HepG2 (cell line): ENCODE measurements around the gene NAV2. TPM values are rescaled to one million over a fixed set of nuclear protein-coding genes. Genes with fewer than 3 reads are reported as not detected.

Source experiments
- ATAC-seq: fragments of 200-7000 bp; cut with Tn5 transposase; 3 replicates; pipeline ENCODE4 v1.9.1; 2020; ENCODE audit warnings: mild to moderate bottlenecking, moderate library complexity
- BruUV-seq: library from RNA; stranded (reverse); fragments of 400-500 nt; replicated peaks from 2 replicates; lab custom pipeline; 2021; lab: Mats Ljungman, UMichigan
- CTCF ChIA-PET: fragments of 300-600 bp; formaldehyde crosslinking; extraction: SDS; loops from one replicate; lab custom pipeline; 2021; ENCODE audit warnings: low total read pairs, inconsistent platforms, low intra/inter-chr PET ratio; lab: Yijun Ruan, JAX
- POLR2A ChIA-PET: fragments of 350-600 bp; sonication (Branson Sonifier 250); formaldehyde crosslinking; loops from one replicate; lab custom pipeline; 2020; ENCODE audit warnings: antibody characterized with exemption, inconsistent platforms; lab: Yijun Ruan, JAX
- DNase-seq: peaks from one replicate; pipeline ENCODE4 v3.0.0-alpha.2; 2015; ENCODE audit warnings: low spot score
- FAIRE-seq: peaks from 3 replicates; lab custom pipeline; 2011; peaks lifted over from hg19 to GRCh38; lab: Jason Lieb, UNC
- H2AFZ ChIP-seq: one replicate; pipeline ENCODE4 v1.6.1; 2011; ENCODE audit warnings: low read length, inconsistent platforms
- H3K27ac ChIP-seq: fragments of 300-600 bp; 3 replicates; pipeline ENCODE4 v1.8.0; 2011; ENCODE audit warnings: mixed run types, mild to moderate bottlenecking, mixed read lengths, low read length, inconsistent platforms; ENCODE audit not compliant: insufficient read depth; ENCODE audit errors: extremely low read length
- H3K27me3 ChIP-seq, 2 experiments: fragments of 200-600 bp in 1 of 2; 2 replicates in 1 of 2; 3 replicates in 1 of 2; pipeline versions ENCODE4 v1.6.0 to v1.8.0; 2011; ENCODE audit warnings: low read length in 2 of 2, mild to moderate bottlenecking in 2 of 2, moderate library complexity in 2 of 2, inconsistent platforms in 1 of 2; ENCODE audit not compliant: insufficient read depth in 2 of 2, control insufficient read depth in 1 of 2
- H3K36me3 ChIP-seq, 2 experiments: fragments of 200-600 bp in 1 of 2; replicated peaks in 1 of 2; 2 replicates in 1 of 2; 3 replicates in 1 of 2; pipeline versions ENCODE4 v1.5.1 to v1.8.0; 2011; ENCODE audit warnings: low read length in 2 of 2, inconsistent platforms in 1 of 2; ENCODE audit not compliant: insufficient read depth in 2 of 2, control insufficient read depth in 1 of 2
- H3K4me1 ChIP-seq: 2 replicates; pipeline ENCODE4 v1.5.1; 2012; ENCODE audit warnings: low read length, inconsistent platforms; ENCODE audit not compliant: insufficient read depth
- H3K4me2 ChIP-seq: 2 replicates; pipeline ENCODE4 v1.6.0; 2011; ENCODE audit warnings: low read depth, low read length, inconsistent platforms
- H3K4me3 ChIP-seq, 3 experiments: fragments of 200-600 bp in 1 of 3; sonication (generic), shearing (Covaris generic) in 1 of 3; replicated peaks in 1 of 3; 2 replicates each; pipeline ENCODE4 v1.5.1; 2011 to 2016; ENCODE audit warnings: low read length in 3 of 3, inconsistent platforms in 2 of 3, low read depth in 2 of 3, mild to moderate bottlenecking in 2 of 3, control low read depth in 1 of 3, mixed read lengths in 1 of 3; ENCODE audit not compliant: insufficient read depth in 1 of 3
- H3K79me2 ChIP-seq: one replicate; pipeline ENCODE4 v1.6.1; 2011; ENCODE audit warnings: low read length, inconsistent platforms; ENCODE audit not compliant: insufficient read depth
- H3K9ac ChIP-seq: 2 replicates; pipeline ENCODE4 v1.6.0; 2011; ENCODE audit warnings: mild to moderate bottlenecking, low read depth, low read length, inconsistent platforms; ENCODE audit not compliant: insufficient read depth
- H3K9me3 ChIP-seq: 2 replicates; pipeline ENCODE4 v1.5.1; 2012; ENCODE audit warnings: mild to moderate bottlenecking, low read length
- H4K20me1 ChIP-seq: 2 replicates; pipeline ENCODE4 v1.6.0; 2011; ENCODE audit warnings: inconsistent platforms, mild to moderate bottlenecking, low read length, moderate library complexity; ENCODE audit not compliant: insufficient read depth
- ATF7-NPFF ChIP-seq: sonication (generic); formaldehyde crosslinking; IDR thresholded peaks from 2 replicates; pipeline ENCODE4 v1.8.1; 2023; ENCODE audit warnings: mild to moderate bottlenecking, low read depth, missing genetic modification reagents, moderate library complexity
- ELF4 ChIP-seq: sonication (generic); formaldehyde crosslinking; IDR thresholded peaks from 2 replicates; pipeline ENCODE4 v1.5.0; 2020; ENCODE audit warnings: missing genetic modification reagents, mild to moderate bottlenecking, moderate library complexity, borderline replicate concordance
- HMG20B ChIP-seq: conservative IDR thresholded peaks from 2 replicates; pipeline ENCODE4 v1.6.1; 2016; ENCODE audit warnings: missing genetic modification reagents, missing compliant biosample characterization
- KDM3A ChIP-seq: IDR thresholded peaks from 2 replicates; pipeline ENCODE4 v1.6.1; 2018; ENCODE audit warnings: low read depth, missing compliant biosample characterization
- MED1 ChIP-seq: sonication (generic); formaldehyde crosslinking; IDR thresholded peaks from 2 replicates; pipeline ENCODE4 v1.4.0; 2020; ENCODE audit warnings: missing genetic modification reagents
- NCOR1 ChIP-seq: fragments of 200-600 bp; sonication (generic); IDR thresholded peaks from 2 replicates; pipeline ENCODE4 v1.7.0; 2017; ENCODE audit warnings: antibody characterized with exemption, low read length, borderline replicate concordance
- NFAT5 ChIP-seq: sonication (generic); formaldehyde crosslinking; IDR thresholded peaks from 2 replicates; pipeline ENCODE4 v1.4.0; 2020; ENCODE audit warnings: missing genetic modification reagents
- PHF8 ChIP-seq: sonication (generic); formaldehyde crosslinking; IDR thresholded peaks from 2 replicates; pipeline ENCODE4 v1.5.0; 2020; ENCODE audit warnings: missing genetic modification reagents
- RELA ChIP-seq: sonication (generic); formaldehyde crosslinking; IDR thresholded peaks from 2 replicates; pipeline ENCODE4 v1.4.0; 2020; ENCODE audit warnings: missing genetic modification reagents
- SMAD9 ChIP-seq: sonication (generic); formaldehyde crosslinking; IDR thresholded peaks from 2 replicates; pipeline ENCODE4 v1.5.1; 2020; ENCODE audit warnings: mild to moderate bottlenecking, missing genetic modification reagents
- SRSF9 ChIP-seq: fragments of 200-400 bp; formaldehyde crosslinking; IDR thresholded peaks from 2 replicates; pipeline ENCODE4 v1.6.1; 2018; ENCODE audit warnings: borderline replicate concordance, mild to moderate bottlenecking, low read depth, low read length; ENCODE audit not compliant: insufficient read depth, poor library complexity, severe bottlenecking
- ZNF136 ChIP-seq: sonication (generic); formaldehyde crosslinking; IDR thresholded peaks from 2 replicates; pipeline ENCODE4 v1.8.1; 2022; ENCODE audit warnings: low read depth, mild to moderate bottlenecking, moderate library complexity, missing genetic modification reagents
- ZNF282 ChIP-seq: fragments of 450-650 bp; IDR thresholded peaks from 2 replicates; pipeline ENCODE4 v1.6.1; 2018; ENCODE audit not compliant: partially characterized antibody
- ZNF549 ChIP-seq: sonication (generic); formaldehyde crosslinking; IDR thresholded peaks from 2 replicates; pipeline ENCODE4 v1.5.0; 2020; ENCODE audit warnings: missing genetic modification reagents
- ZNF660 ChIP-seq: sonication (generic); formaldehyde crosslinking; IDR thresholded peaks from 2 replicates; pipeline ENCODE4 v1.5.1; 2020; ENCODE audit warnings: mild to moderate bottlenecking, low read depth, missing genetic modification reagents, borderline replicate concordance
- ZNF772 ChIP-seq: sonication (generic); formaldehyde crosslinking; IDR thresholded peaks from 2 replicates; pipeline ENCODE4 v1.5.0; 2020; ENCODE audit warnings: mild to moderate bottlenecking, missing genetic modification reagents
- WGBS: methylation state at CpG from one replicate; pipeline ENCODE4 v1.1.6; 2017; ENCODE audit warnings: low lambda C conversion rate; 5-methylcytosine and 5-hydroxymethylcytosine counted together
- in situ Hi-C: cut with HindIII; loops from 2 replicates; pipeline ENCODE4 v1.10.0; 2017; ENCODE audit warnings: low pct_unique_long_range_greater_than_20kb; ENCODE audit not compliant: extremely low pct_ligation_motif_present
- intact Hi-C: fragments of 100-400 bp; cut with micrococcal nuclease; formaldehyde crosslinking; loops from one replicate; pipeline ENCODE4 v1.10.0; 2022; ENCODE audit not compliant: unreplicated experiment
- polyA plus RNA-seq, 8 experiments: library from polyadenylated mRNA; depleted of rRNA in 3 of 8; stranded (reverse) in 7 of 8; unstranded in 1 of 8; fragments of >200 nt; fragmentation: Illumina TruSeq in 4 of 8; extraction: Trizol in 4 of 8; gene quantifications; 2 replicates each; pipeline versions ENCODE4 v1.2.1 to v1.2.3, GENCODE V29; 2011 to 2016; ENCODE audit warnings: low read depth in 4 of 8, missing spikeins in 1 of 8, mixed read lengths in 1 of 8; ENCODE audit not compliant: insufficient read depth in 1 of 8
- total RNA-seq, 5 experiments: library from RNA; depleted of rRNA; stranded (reverse); fragments of >200 nt; fragmentation: Illumina TruSeq; extraction: Trizol; gene quantifications; 2 replicates each; pipeline ENCODE4 v1.2.3, GENCODE V29; 2016; ENCODE audit warnings: low read depth in 1 of 5
- TF ChIP-seq, protein P1 (sequence below): sonication (generic); formaldehyde crosslinking; IDR thresholded peaks from 2 replicates; pipeline ENCODE4 v1.4.0; 2020; ENCODE audit warnings: mild to moderate bottlenecking, missing genetic modification reagents, borderline replicate concordance
- TF ChIP-seq, protein P2 (sequence below): sonication (generic); formaldehyde crosslinking; IDR thresholded peaks from 2 replicates; pipeline ENCODE4 v1.8.0; 2022; ENCODE audit warnings: low read depth, missing genetic modification reagents

NAV2 gene
- total and polyA plus RNA-seq, 2 of the 13 experiments (the other 11 are each of a cell fraction or from before 2014, with no cell fraction given), result 9.3 to 34.6 TPM

GRCh38 chr11:19887842-19888241 is 175.2 kb downstream of the NAV2 start:
- Histone ChIP-seq H3K79me2 (no peaks in the 10 kb centered on the region), H3K9me3 (no peaks in the 10 kb centered on the region), H4K20me1 (no peaks in the 10 kb centered on the region), H3K4me1 (no peaks in the 10 kb centered on the region), H3K9ac (no peak overlapping the region), H3K27me3 (peaks cover 0 to 41% of the 10 kb centered on the region in 2 experiments; a peak in 4 of 5 replicates), H3K36me3 (no peaks in the 10 kb centered on the region), H3K4me3 (no peak overlapping the region), H3K4me2 (no peak overlapping the region), H3K27ac (no peak overlapping the region), H2AFZ (no peak overlapping the region)
- 3% methylated on average over 10 of the region's 10 CpGs for WGBS
- DNase-seq (no peak), FAIRE-seq (no peak), ATAC-seq (no peak)
- ChIA-PET CTCF (no interaction called here), POLR2A (no interaction called here)
- no TSS peak for BruUV-seq
- in situ Hi-C loops, result no loop called here
- intact Hi-C loops, result no loop called here
- no peak for TF ChIP-seq SRSF9
- TF ChIP-seq ZNF549 (CRISPR knock-in tag), result no peak
- TF ChIP-seq SMAD9, result no peak
- no peak for TF ChIP-seq ZNF772
- no peak for TF ChIP-seq KDM3A (CRISPR knock-in tag)
- no peak for TF ChIP-seq RELA (CRISPR knock-in tag)
- no peak for TF ChIP-seq ZNF660 (CRISPR knock-in tag)
- TF ChIP-seq NCOR1, result no peak
- TF ChIP-seq, protein P1, sequence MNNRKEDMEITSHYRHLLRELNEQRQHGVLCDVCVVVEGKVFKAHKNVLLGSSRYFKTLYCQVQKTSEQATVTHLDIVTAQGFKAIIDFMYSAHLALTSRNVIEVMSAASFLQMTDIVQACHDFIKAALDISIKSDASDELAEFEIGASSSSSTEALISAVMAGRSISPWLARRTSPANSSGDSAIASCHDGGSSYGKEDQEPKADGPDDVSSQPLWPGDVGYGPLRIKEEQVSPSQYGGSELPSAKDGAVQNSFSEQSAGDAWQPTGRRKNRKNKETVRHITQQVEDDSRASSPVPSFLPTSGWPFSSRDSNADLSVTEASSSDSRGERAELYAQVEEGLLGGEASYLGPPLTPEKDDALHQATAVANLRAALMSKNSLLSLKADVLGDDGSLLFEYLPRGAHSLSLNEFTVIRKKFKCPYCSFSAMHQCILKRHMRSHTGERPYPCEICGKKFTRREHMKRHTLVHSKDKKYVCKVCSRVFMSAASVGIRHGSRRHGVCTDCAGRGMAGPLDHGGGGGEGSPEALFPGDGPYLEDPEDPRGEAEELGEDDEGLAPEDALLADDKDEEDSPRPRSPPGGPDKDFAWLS, result no peak
- no peak for TF ChIP-seq ZNF136 (CRISPR knock-in tag)
- TF ChIP-seq PHF8 (CRISPR knock-in tag), result no peak
- no peak for TF ChIP-seq ELF4
- TF ChIP-seq ATF7-NPFF (CRISPR knock-in tag), result no peak
- TF ChIP-seq ZNF282, result no peak
- TF ChIP-seq NFAT5 (CRISPR knock-in tag), result no peak
- TF ChIP-seq MED1 (CRISPR knock-in tag), result no peak
- TF ChIP-seq, protein P2, sequence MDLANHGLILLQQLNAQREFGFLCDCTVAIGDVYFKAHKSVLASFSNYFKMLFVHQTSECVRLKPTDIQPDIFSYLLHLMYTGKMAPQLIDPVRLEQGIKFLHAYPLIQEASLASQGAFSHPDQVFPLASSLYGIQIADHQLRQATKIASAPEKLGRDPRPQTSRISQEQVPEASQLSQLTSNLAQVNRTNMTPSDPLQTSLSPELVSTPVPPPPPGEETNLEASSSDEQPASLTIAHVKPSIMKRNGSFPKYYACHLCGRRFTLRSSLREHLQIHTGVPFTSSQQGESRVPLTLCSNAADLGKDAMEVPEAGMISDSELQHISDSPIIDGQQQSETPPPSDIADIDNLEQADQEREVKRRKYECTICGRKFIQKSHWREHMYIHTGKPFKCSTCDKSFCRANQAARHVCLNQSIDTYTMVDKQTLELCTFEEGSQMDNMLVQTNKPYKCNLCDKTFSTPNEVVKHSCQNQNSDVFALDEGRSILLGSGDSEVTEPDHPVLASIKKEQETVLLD (CRISPR knock-in tag), result no peak
- TF ChIP-seq HMG20B, result no peak
